Progenitor cell of endocrine pancreas (in vitro differentiated cells): ENCODE measurements around the gene ST6GAL2. TPM values are rescaled to one million over a fixed set of nuclear protein-coding genes. Genes with fewer than 3 reads are reported as not detected.

Experiments used
- DNase-seq: peaks from one replicate; pipeline ENCODE4 v3.0.0; 2021; ENCODE audit warnings: low spot score; ENCODE audit not compliant: unreplicated experiment
- H3K27ac Mint-ChIP-seq: 2 replicates; pipeline ENCODE4 v1.8.0; 2021; ENCODE audit warnings: mild to moderate bottlenecking, moderate library complexity, mixed read lengths
- H3K27me3 Mint-ChIP-seq: 2 replicates; pipeline ENCODE4 v1.8.0; 2021; ENCODE audit warnings: mixed read lengths
- H3K36me3 Mint-ChIP-seq: 2 replicates; pipeline ENCODE4 v1.8.0; 2022; ENCODE audit warnings: mixed read lengths; ENCODE audit not compliant: insufficient read depth
- H3K4me1 Mint-ChIP-seq: 2 replicates; pipeline ENCODE4 v1.8.0; 2021; ENCODE audit warnings: low read depth, mixed read lengths
- H3K4me3 Mint-ChIP-seq: 2 replicates; pipeline ENCODE4 v1.8.0; 2021; ENCODE audit warnings: low read depth, mild to moderate bottlenecking, moderate library complexity, mixed read lengths
- H3K9me3 Mint-ChIP-seq: 2 replicates; pipeline ENCODE4 v1.8.0; 2021; ENCODE audit warnings: low read depth, mixed read lengths
- CTCF ChIP-seq: fragments of 200-600 bp; sonication (generic); IDR thresholded peaks from one replicate; pipeline ENCODE4 v1.5.0; 2021; ENCODE audit warnings: antibody characterized with exemption, mild to moderate bottlenecking; ENCODE audit not compliant: unreplicated experiment
- total RNA-seq: library from RNA; stranded (reverse); gene quantifications from 2 replicates; pipeline ENCODE4 v1.2.1, GENCODE V29; 2021

ST6GAL2 gene
- total RNA-seq, 1 donor from 2014 or later = 8.0 TPM

DNA sequence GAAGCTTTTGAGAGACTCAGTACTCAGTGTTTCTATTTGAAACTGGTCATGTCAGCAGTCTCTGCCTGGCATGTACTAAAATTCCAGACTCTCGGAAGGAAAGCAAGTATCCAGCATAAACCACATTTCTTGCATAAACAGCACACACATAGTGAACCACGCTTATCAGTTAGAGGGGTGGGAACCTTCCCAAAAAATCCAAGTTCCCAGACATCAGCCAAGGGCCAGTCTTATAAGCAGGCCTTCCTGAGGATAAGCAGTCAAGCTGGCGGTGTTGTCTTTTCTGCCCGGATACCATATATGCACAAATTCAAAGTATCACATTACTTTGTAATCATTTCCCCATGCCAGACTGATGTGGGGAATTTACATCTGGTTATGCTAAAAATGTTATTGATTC lies 73.6 kb downstream of the ST6GAL2 start:
- H3K27ac Mint-ChIP-seq = no peak overlapping the region
- H3K4me1 Mint-ChIP-seq = no peaks in the 10 kb centered on the region
- no peaks in the 10 kb centered on the region for H3K9me3 Mint-ChIP-seq
- no peaks in the 10 kb centered on the region for H3K27me3 Mint-ChIP-seq
- TF ChIP-seq CTCF = no peak
- no peak overlapping the region for H3K4me3 Mint-ChIP-seq
- H3K36me3 Mint-ChIP-seq = no peaks in the 10 kb centered on the region
- DNase-seq = no peak

DNA sequence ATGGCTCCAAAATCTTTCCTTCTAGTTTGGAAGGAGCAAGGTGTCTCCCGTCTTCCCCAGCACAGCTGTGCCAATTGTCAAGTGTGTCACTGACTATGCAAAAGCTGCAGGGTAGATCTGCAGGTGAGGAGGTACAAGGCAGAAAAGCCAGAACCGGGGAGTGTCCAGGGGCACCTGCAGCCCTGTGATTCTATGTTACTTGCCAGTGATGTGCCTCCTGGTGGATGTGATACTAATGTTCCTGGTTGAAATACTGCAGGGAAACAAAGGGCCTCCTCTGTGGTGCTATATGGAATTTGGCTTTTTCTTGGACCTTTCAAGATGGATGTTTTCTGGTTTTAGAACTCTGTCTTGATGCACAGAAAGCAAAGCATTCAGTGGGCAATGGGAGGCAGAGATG lies 80.3 kb downstream of the ST6GAL2 start:
- no peak for TF ChIP-seq CTCF
- Mint-ChIP-seq H3K9me3 (no peaks in the 10 kb centered on the region), H3K36me3 (no peaks in the 10 kb centered on the region), H3K27me3 (no peaks in the 10 kb centered on the region), H3K27ac (no peak overlapping the region), H3K4me3 (no peak overlapping the region), H3K4me1 (no peaks in the 10 kb centered on the region)
- DNase-seq = no peak

DNA sequence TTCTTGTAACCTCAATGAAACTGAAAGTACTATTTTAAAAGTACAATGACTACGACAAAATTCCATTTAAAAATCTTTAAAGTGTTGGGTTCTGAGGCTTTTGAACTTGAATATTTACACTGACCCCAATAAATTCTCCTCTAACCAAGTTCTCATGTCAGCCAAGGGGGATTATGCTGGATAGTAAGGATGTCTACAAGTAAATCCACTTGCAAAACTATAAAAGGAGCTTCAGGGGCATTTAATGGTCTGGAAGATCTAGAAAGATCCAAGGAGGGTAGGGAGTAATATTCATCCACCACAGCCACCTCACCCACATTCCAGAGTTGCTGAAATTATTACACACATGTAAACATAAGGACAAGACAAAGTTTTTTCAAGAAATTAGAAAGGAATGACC lies 81.8 kb downstream of the ST6GAL2 start:
- no peaks in the 10 kb centered on the region for H3K27me3 Mint-ChIP-seq
- H3K4me3 Mint-ChIP-seq = no peak overlapping the region
- no peaks in the 10 kb centered on the region for H3K36me3 Mint-ChIP-seq
- H3K4me1 Mint-ChIP-seq = no peaks in the 10 kb centered on the region
- no peak for TF ChIP-seq CTCF
- H3K27ac Mint-ChIP-seq = no peak overlapping the region
- DNase-seq = no peak
- H3K9me3 Mint-ChIP-seq = no peaks in the 10 kb centered on the region

DNA sequence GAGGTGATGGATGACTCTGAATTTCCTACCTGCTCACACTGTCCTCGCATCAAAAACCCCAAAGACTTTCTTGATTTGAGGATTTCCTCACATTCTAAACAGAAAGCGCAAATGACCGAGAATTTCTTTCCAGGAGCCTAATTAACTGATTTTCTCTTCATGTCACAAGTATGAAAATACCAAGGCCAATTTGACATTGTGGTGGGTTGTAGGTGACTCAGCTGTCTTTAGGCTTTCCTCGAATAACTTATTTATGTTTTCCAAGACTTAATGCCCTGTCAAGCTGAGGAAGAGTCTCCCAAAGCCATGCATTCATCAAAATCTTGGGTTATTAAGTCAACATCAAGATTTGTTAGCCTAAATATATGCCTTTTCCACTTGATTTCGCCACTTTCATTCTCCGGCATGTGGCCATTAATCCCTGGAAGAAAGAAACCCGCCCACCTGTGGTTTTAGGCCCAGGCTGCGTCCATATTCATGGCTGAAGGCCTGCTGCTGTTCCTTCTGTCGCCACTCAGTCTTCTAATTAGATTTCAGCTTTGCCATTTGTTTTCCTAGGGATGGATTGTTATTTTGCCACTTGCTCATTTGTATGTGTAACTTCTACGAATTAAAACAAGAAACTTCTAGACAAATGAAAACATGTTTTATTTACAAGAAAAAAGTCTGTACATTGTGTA lies 84.9 kb downstream of the ST6GAL2 start:
- DNase-seq = no peak
- Mint-ChIP-seq H3K36me3 (no peaks in the 10 kb centered on the region), H3K4me3 (no peak overlapping the region), H3K27ac (no peak overlapping the region), H3K9me3 (no peaks in the 10 kb centered on the region), H3K27me3 (no peaks in the 10 kb centered on the region), H3K4me1 (no peaks in the 10 kb centered on the region)
- no peak for TF ChIP-seq CTCF

GRCh38 chr2:106800180-106800579 lies 85.8 kb downstream of the ST6GAL2 start:
- Mint-ChIP-seq H3K9me3 (no peaks in the 10 kb centered on the region), H3K36me3 (no peaks in the 10 kb centered on the region), H3K27me3 (no peaks in the 10 kb centered on the region), H3K4me1 (no peaks in the 10 kb centered on the region), H3K27ac (no peak overlapping the region), H3K4me3 (no peak overlapping the region)
- no peak for DNase-seq
- no peak for TF ChIP-seq CTCF
